Measurements from ENCODE around the gene HNF1A.

- TF ChIP-seq EP300 (IDR thresholded peaks at IDR 0.05): no peak
- no peak for TF ChIP-seq CTCF (IDR thresholded peaks at IDR 0.05)
- TF ChIP-seq POLR2A (IDR thresholded peaks at IDR 0.05): no peak
Observed at GRCh38 chr12:121018860-121019617, 40.7 kb downstream of the HNF1A start.
